AG04449 (cell line): ENCODE results near the gene ZNRD2.
A peak's percentile ranks its signal among the peaks of the same experiment; 100 is the strongest.
"Not testable (repeated sequence)": the region's sequence is repeated elsewhere in the genome, so short reads cannot be mapped to it uniquely, and the experiment has no call there.

ENCODE experiments used
- CTCF ChIA-PET: fragments of 350-600 bp; formaldehyde crosslinking; extraction: SDS; loops from one replicate; lab custom pipeline; 2021; ENCODE audit warnings: antibody characterized with exemption; lab: Yijun Ruan, JAX
- POLR2A ChIA-PET: fragments of 400-600, 350-600 bp; formaldehyde crosslinking; extraction: SDS; loops from one replicate; lab custom pipeline; 2020; ENCODE audit warnings: antibody characterized with exemption, inconsistent platforms; lab: Yijun Ruan, JAX
- DNase-seq: peaks from one replicate; pipeline ENCODE4 v3.0.0-alpha.2; 2010; ENCODE audit warnings: low read depth, low spot score
- H3K4me3 ChIP-seq: 2 replicates; pipeline ENCODE4 v1.5.1; 2011; ENCODE audit warnings: low read depth, mild to moderate bottlenecking, control low read depth, low read length
- CTCF ChIP-seq: IDR thresholded peaks from one replicate; pipeline ENCODE4 v1.5.1; 2011; ENCODE audit warnings: mild to moderate bottlenecking, moderate library complexity, low read length, control low read depth, inconsistent platforms; ENCODE audit not compliant: insufficient read depth; ENCODE audit errors: missing control alignments

Gene ZNRD2

GRCh38 chr11:65569973-65570918 is at the start of gene ZNRD2:
Gene ZNRD2, plus strand, starts transcription at chr11:65570477. Its CDS starts 15 bp downstream, at chr11:65570492.
- ChIA-PET POLR2A (interaction anchor here (0.5 to 4.6 kb wide), 9 partner anchors 10 to 148 kb away, joined by 3 to 28 read pairs (median 5); partner anchors contain the start of genes MALAT1, NEAT1 and PCNX3), CTCF (interaction anchor here (0.6 to 16.3 kb wide), 7 partner anchors 9 to 63 kb away, joined by 3 to 207 read pairs (median 10); no protein-coding TSS in a partner anchor)
- H3K4me3 ChIP-seq, result peak within 1 kb of the TSS; percentile 89
- TF ChIP-seq CTCF, result peak; percentile 62
- DNase-seq, result peak; percentile 88

- CTCF ChIA-PET, result interaction anchor here (1.5 kb wide), 1 partner anchor 18 kb away, joined by 3 read pairs; no protein-coding TSS in a partner anchor
- DNase-seq, POLR2A ChIA-PET, H3K4me3 ChIP-seq: not testable (repeated sequence)
Measured at GRCh38 chr11:65521777-65522521, 48.3 kb upstream of the ZNRD2 start.

GRCh38 chr11:65522718-65523630 is 47.3 kb upstream of the ZNRD2 start:
- POLR2A ChIA-PET, H3K4me3 ChIP-seq, DNase-seq, CTCF ChIA-PET: not testable (repeated sequence)

- DNase-seq, H3K4me3 ChIP-seq, POLR2A ChIA-PET: not testable (repeated sequence)
- CTCF ChIA-PET, result interaction anchor here (1.5 to 4.4 kb wide), 2 partner anchors 12 to 17 kb away, joined by 7 to 35 read pairs; no protein-coding TSS in a partner anchor
Measured at GRCh38 chr11:65523631-65523968, 46.7 kb upstream of the ZNRD2 start.

GRCh38 chr11:65524014-65524740 is 46.1 kb upstream of the ZNRD2 start:
- peak overlapping the region; percentile 36 for H3K4me3 ChIP-seq
- DNase-seq, result no peak
- TF ChIP-seq CTCF, result no peak
- ChIA-PET CTCF (interaction anchor here (1.1 to 4.4 kb wide), 6 partner anchors 13 to 153 kb away, joined by 3 to 35 read pairs (median 6); no protein-coding TSS in a partner anchor), POLR2A (interaction anchor here (1.4 to 2.2 kb wide), 7 partner anchors 12 to 100 kb away, joined by 3 to 8 read pairs (median 6); partner anchors contain the start of gene MALAT1)

GRCh38 chr11:65524741-65525545 is 45.3 kb upstream of the ZNRD2 start, which contains the start of gene SCYL1:
Gene SCYL1, plus strand, starts transcription at chr11:65525083. Its CDS starts 71 bp downstream, at chr11:65525154.
- no peak for DNase-seq
- peak within 1 kb of the TSS; percentile 85 for H3K4me3 ChIP-seq
- ChIA-PET POLR2A (interaction anchor here (1.2 to 2.2 kb wide), 9 partner anchors 11 to 102 kb away, joined by 3 to 8 read pairs (median 6); partner anchors contain the start of genes MALAT1 and NEAT1), CTCF (interaction anchor here (0.5 to 4.4 kb wide), 10 partner anchors 14 to 259 kb away, joined by 3 to 35 read pairs (median 5); no protein-coding TSS in a partner anchor)
- no peak for TF ChIP-seq CTCF
